ENCODE data around the gene CTDP1.
"Not testable (repeated sequence)": the region's sequence is repeated elsewhere in the genome, so short reads cannot be mapped to it uniquely, and the experiment has no call there.

GRCh38 chr18:79752946-79753345 is 73.3 kb downstream of the CTDP1 start:
- not testable (repeated sequence) for TF ChIP-seq CTCF, POLR2A (IDR thresholded peaks at IDR 0.05)

Measured in adrenal gland (tissue), 5 donors.